WTC11 (cell line): ENCODE results near the gene TNFAIP2. TPM values are rescaled to one million over a fixed set of nuclear protein-coding genes. Genes with fewer than 3 reads are reported as not detected.
"Not testable (repeated sequence)": the region's sequence is repeated elsewhere in the genome, so short reads cannot be mapped to it uniquely, and the experiment has no call there.

Experiments used
- ATAC-seq: fragments of 200-7000 bp; cut with Tn5 transposase; 2 replicates; pipeline ENCODE4 v1.10.0; 2021; ENCODE audit warnings: mild to moderate bottlenecking, moderate library complexity
- CTCF ChIA-PET: fragments of 300-600 bp; sonication (Branson Sonifier 250); formaldehyde crosslinking; loops from one replicate; lab custom pipeline; 2021; ENCODE audit warnings: antibody characterized with exemption; lab: Charles Lee
- POLR2A ChIA-PET: fragments of 350-600 bp; sonication (Branson Sonifier 250); formaldehyde crosslinking; loops from one replicate; lab custom pipeline; 2021; ENCODE audit warnings: antibody characterized with exemption; lab: Charles Lee
- DNase-seq: peaks from one replicate; pipeline ENCODE4 v3.0.0; 2021; ENCODE audit warnings: low spot score
- H3K27ac Mint-ChIP-seq: 2 replicates; pipeline ENCODE4 v1.8.0; 2021; ENCODE audit warnings: mixed read lengths
- H3K27me3 Mint-ChIP-seq: 2 replicates; pipeline ENCODE4 v1.8.0; 2021; ENCODE audit warnings: low read depth, mild to moderate bottlenecking, moderate library complexity, mixed read lengths
- H3K36me3 Mint-ChIP-seq: 2 replicates; pipeline ENCODE4 v1.8.0; 2021; ENCODE audit warnings: mixed read lengths
- H3K4me1 Mint-ChIP-seq: 2 replicates; pipeline ENCODE4 v1.8.0; 2022; ENCODE audit warnings: mixed read lengths
- H3K4me3 Mint-ChIP-seq: 2 replicates; pipeline ENCODE4 v1.8.0; 2021; ENCODE audit warnings: mild to moderate bottlenecking, moderate library complexity, mixed read lengths
- H3K9me3 Mint-ChIP-seq: 2 replicates; pipeline ENCODE4 v1.8.0; 2021; ENCODE audit warnings: mixed read lengths
- ETV6 ChIP-seq: sonication (generic); formaldehyde crosslinking; IDR thresholded peaks from 2 replicates; pipeline ENCODE4 v1.8.1; 2022; ENCODE audit warnings: mild to moderate bottlenecking, missing genetic modification reagents
- FOXP1 ChIP-seq: sonication (generic); formaldehyde crosslinking; IDR thresholded peaks from 2 replicates; pipeline ENCODE4 v1.8.0; 2022; ENCODE audit warnings: missing genetic modification reagents, mild to moderate bottlenecking, moderate library complexity, borderline replicate concordance
- GABPB1 ChIP-seq: sonication (generic); formaldehyde crosslinking; IDR thresholded peaks from 2 replicates; pipeline ENCODE4 v1.8.1; 2023; ENCODE audit warnings: mild to moderate bottlenecking, missing genetic modification reagents
- GRHL2 ChIP-seq: fragments of 250-450 bp; sonication (Bioruptor Pico); IDR thresholded peaks from 2 replicates; pipeline ENCODE4 v1.8.0; 2022; ENCODE audit warnings: mild to moderate bottlenecking, moderate library complexity; ENCODE audit not compliant: insufficient replicate concordance, severe bottlenecking
- KAT7 ChIP-seq: sonication (generic); formaldehyde crosslinking; IDR thresholded peaks from 2 replicates; pipeline ENCODE4 v1.8.1; 2023; ENCODE audit warnings: missing genetic modification reagents, mild to moderate bottlenecking, borderline replicate concordance
- MXD4 ChIP-seq: fragments of 250-450 bp; sonication (Bioruptor Pico); IDR thresholded peaks from 2 replicates; pipeline ENCODE4 v1.8.0; 2021; ENCODE audit warnings: mild to moderate bottlenecking, moderate library complexity, borderline replicate concordance
- ZNF121 ChIP-seq: sonication (generic); formaldehyde crosslinking; IDR thresholded peaks from 2 replicates; pipeline ENCODE4 v1.8.0; 2023; ENCODE audit warnings: missing genetic modification reagents
- ZNF416 ChIP-seq: fragments of 250-450 bp; sonication (Bioruptor Pico); IDR thresholded peaks from 2 replicates; pipeline ENCODE4 v1.9.0; 2021; ENCODE audit warnings: mild to moderate bottlenecking, inconsistent platforms
- total RNA-seq: library from RNA; stranded (reverse); gene quantifications from 3 replicates; pipeline ENCODE4 v1.2.3, GENCODE V29; 2021
- TF ChIP-seq, protein P1 (sequence below): sonication (generic); formaldehyde crosslinking; IDR thresholded peaks from 2 replicates; pipeline ENCODE4 v1.8.1; 2022; ENCODE audit warnings: mild to moderate bottlenecking, missing genetic modification reagents, moderate library complexity, borderline replicate concordance
- TF ChIP-seq, protein P2 (sequence below): fragments of 250-450 bp; sonication (Bioruptor Pico); conservative IDR thresholded peaks from 2 replicates; pipeline ENCODE4 v1.9.0; 2021; ENCODE audit warnings: mild to moderate bottlenecking
- TF ChIP-seq, protein P3 (sequence below): sonication (generic); formaldehyde crosslinking; IDR thresholded peaks from 2 replicates; pipeline ENCODE4 v1.8.1; 2023; ENCODE audit warnings: mild to moderate bottlenecking, missing genetic modification reagents, moderate library complexity
- TF ChIP-seq, protein P4 (sequence below): sonication (generic); formaldehyde crosslinking; IDR thresholded peaks from 2 replicates; pipeline ENCODE4 v1.8.0; 2022; ENCODE audit warnings: mild to moderate bottlenecking, missing genetic modification reagents
- TF ChIP-seq, protein P5 (sequence below): sonication (generic); formaldehyde crosslinking; IDR thresholded peaks from 2 replicates; pipeline ENCODE4 v1.8.0; 2023; ENCODE audit warnings: missing genetic modification reagents
- TF ChIP-seq, protein P6 (sequence below): sonication (generic); formaldehyde crosslinking; IDR thresholded peaks from 2 replicates; pipeline ENCODE4 v1.8.1; 2023; ENCODE audit warnings: mild to moderate bottlenecking, missing genetic modification reagents
- TF ChIP-seq, protein P7 (sequence below): sonication (generic); formaldehyde crosslinking; IDR thresholded peaks from 2 replicates; pipeline ENCODE4 v1.8.0; 2022; ENCODE audit warnings: mild to moderate bottlenecking, missing genetic modification reagents
- TF ChIP-seq, protein P8 (sequence below): fragments of 250-450 bp; sonication (Bioruptor Pico); IDR thresholded peaks from 2 replicates; pipeline ENCODE4 v1.9.0; 2021; ENCODE audit warnings: mild to moderate bottlenecking

TNFAIP2 gene
- total RNA-seq, 1 experiment from 2014 or later, result 24.1 TPM

DNA sequence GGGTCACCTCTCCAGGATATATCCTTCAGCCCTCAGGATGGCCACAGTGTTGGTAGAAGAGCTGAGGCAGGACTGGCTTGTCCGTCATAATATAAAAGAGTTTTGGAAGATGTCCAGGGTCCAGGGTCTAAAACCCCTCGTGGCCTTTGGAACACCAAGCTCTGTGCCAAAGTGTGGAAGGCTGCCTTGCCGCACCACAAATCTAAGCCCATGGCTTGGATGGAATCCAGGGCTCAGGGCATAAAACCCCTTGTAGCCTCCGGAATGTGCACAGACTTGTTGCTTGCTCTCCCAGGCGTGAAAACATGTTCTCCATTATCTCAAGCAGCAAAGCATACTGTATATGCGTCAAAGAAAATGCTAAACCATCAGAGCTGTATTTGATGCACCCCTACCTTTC lies 46.7 kb downstream of the TNFAIP2 start:
- ChIA-PET CTCF (no interaction called here), POLR2A (no interaction called here)
- H3K4me3 Mint-ChIP-seq, result no peak overlapping the region
- H3K4me1 Mint-ChIP-seq, result no peaks in the 10 kb centered on the region
- ATAC-seq (no peak), DNase-seq (no peak)
- H3K9me3 Mint-ChIP-seq, result peaks cover 65% of the 10 kb centered on the region
- H3K27ac Mint-ChIP-seq, result no peak overlapping the region
- TF ChIP-seq, protein P1, sequence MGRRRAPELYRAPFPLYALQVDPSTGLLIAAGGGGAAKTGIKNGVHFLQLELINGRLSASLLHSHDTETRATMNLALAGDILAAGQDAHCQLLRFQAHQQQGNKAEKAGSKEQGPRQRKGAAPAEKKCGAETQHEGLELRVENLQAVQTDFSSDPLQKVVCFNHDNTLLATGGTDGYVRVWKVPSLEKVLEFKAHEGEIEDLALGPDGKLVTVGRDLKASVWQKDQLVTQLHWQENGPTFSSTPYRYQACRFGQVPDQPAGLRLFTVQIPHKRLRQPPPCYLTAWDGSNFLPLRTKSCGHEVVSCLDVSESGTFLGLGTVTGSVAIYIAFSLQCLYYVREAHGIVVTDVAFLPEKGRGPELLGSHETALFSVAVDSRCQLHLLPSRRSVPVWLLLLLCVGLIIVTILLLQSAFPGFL (CRISPR knock-in tag), result no peak
- TF ChIP-seq, protein P2, sequence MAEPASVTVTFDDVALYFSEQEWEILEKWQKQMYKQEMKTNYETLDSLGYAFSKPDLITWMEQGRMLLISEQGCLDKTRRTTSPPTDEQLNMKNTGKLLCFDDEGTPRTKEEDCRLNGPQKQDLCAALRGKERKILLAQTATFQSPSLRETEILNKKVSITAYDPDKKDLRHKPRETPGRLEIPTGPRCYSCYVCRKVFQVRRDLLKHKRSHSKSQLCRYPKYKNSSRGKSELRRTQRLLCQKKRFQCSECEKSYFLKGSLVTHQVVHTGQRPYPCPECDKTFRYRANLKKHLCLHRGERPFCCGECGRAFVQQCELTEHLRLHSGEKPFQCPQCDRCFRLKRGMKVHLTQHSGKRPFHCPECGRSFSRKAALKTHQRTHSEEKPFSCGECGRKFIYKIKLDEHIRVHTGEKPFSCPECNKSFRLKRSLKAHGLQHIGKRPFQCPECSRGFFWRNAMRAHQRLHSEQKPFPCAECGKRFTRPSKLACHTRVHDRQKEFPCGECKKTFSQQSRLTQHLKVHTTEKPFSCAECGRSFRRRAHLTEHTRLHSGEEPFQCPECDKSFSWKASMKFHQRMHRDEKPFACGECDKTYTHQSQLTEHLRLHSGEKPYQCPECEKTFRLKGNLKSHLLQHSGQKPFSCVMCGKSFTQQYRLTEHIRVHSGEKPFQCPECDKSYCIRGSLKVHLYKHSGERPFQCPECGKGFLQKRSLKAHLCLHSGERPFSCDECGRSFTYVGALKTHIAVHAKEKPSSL (CRISPR knock-in tag), result no peak
- TF ChIP-seq MXD4 (CRISPR knock-in tag) (no peak), GRHL2 (CRISPR knock-in tag) (no peak), ZNF121 (CRISPR knock-in tag) (no peak), ETV6 (no peak), KAT7 (no peak), ZNF416 (CRISPR knock-in tag) (no peak), GABPB1 (no peak), FOXP1 (CRISPR knock-in tag) (no peak)
- TF ChIP-seq, protein P3, sequence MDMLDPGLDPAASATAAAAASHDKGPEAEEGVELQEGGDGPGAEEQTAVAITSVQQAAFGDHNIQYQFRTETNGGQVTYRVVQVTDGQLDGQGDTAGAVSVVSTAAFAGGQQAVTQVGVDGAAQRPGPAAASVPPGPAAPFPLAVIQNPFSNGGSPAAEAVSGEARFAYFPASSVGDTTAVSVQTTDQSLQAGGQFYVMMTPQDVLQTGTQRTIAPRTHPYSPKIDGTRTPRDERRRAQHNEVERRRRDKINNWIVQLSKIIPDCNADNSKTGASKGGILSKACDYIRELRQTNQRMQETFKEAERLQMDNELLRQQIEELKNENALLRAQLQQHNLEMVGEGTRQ (CRISPR knock-in tag), result no peak
- TF ChIP-seq, protein P4, sequence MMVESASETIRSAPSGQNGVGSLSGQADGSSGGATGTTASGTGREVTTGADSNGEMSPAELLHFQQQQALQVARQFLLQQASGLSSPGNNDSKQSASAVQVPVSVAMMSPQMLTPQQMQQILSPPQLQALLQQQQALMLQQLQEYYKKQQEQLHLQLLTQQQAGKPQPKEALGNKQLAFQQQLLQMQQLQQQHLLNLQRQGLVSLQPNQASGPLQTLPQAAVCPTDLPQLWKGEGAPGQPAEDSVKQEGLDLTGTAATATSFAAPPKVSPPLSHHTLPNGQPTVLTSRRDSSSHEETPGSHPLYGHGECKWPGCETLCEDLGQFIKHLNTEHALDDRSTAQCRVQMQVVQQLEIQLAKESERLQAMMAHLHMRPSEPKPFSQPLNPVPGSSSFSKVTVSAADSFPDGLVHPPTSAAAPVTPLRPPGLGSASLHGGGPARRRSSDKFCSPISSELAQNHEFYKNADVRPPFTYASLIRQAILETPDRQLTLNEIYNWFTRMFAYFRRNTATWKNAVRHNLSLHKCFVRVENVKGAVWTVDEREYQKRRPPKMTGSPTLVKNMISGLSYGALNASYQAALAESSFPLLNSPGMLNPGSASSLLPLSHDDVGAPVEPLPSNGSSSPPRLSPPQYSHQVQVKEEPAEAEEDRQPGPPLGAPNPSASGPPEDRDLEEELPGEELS (CRISPR knock-in tag), result no peak
- TF ChIP-seq, protein P5, sequence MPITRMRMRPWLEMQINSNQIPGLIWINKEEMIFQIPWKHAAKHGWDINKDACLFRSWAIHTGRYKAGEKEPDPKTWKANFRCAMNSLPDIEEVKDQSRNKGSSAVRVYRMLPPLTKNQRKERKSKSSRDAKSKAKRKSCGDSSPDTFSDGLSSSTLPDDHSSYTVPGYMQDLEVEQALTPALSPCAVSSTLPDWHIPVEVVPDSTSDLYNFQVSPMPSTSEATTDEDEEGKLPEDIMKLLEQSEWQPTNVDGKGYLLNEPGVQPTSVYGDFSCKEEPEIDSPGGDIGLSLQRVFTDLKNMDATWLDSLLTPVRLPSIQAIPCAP (CRISPR knock-in tag), result no peak
- TF ChIP-seq, protein P6, sequence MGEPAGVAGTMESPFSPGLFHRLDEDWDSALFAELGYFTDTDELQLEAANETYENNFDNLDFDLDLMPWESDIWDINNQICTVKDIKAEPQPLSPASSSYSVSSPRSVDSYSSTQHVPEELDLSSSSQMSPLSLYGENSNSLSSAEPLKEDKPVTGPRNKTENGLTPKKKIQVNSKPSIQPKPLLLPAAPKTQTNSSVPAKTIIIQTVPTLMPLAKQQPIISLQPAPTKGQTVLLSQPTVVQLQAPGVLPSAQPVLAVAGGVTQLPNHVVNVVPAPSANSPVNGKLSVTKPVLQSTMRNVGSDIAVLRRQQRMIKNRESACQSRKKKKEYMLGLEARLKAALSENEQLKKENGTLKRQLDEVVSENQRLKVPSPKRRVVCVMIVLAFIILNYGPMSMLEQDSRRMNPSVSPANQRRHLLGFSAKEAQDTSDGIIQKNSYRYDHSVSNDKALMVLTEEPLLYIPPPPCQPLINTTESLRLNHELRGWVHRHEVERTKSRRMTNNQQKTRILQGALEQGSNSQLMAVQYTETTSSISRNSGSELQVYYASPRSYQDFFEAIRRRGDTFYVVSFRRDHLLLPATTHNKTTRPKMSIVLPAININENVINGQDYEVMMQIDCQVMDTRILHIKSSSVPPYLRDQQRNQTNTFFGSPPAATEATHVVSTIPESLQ (CRISPR knock-in tag), result no peak
- TF ChIP-seq, protein P7, sequence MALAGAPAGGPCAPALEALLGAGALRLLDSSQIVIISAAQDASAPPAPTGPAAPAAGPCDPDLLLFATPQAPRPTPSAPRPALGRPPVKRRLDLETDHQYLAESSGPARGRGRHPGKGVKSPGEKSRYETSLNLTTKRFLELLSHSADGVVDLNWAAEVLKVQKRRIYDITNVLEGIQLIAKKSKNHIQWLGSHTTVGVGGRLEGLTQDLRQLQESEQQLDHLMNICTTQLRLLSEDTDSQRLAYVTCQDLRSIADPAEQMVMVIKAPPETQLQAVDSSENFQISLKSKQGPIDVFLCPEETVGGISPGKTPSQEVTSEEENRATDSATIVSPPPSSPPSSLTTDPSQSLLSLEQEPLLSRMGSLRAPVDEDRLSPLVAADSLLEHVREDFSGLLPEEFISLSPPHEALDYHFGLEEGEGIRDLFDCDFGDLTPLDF (CRISPR knock-in tag), result no peak
- TF ChIP-seq, protein P8, sequence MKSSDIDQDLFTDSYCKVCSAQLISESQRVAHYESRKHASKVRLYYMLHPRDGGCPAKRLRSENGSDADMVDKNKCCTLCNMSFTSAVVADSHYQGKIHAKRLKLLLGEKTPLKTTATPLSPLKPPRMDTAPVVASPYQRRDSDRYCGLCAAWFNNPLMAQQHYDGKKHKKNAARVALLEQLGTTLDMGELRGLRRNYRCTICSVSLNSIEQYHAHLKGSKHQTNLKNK (CRISPR knock-in tag), result no peak
- H3K36me3 Mint-ChIP-seq, result peaks cover 44% of the 10 kb centered on the region
- peaks cover 23% of the 10 kb centered on the region for H3K27me3 Mint-ChIP-seq

DNA sequence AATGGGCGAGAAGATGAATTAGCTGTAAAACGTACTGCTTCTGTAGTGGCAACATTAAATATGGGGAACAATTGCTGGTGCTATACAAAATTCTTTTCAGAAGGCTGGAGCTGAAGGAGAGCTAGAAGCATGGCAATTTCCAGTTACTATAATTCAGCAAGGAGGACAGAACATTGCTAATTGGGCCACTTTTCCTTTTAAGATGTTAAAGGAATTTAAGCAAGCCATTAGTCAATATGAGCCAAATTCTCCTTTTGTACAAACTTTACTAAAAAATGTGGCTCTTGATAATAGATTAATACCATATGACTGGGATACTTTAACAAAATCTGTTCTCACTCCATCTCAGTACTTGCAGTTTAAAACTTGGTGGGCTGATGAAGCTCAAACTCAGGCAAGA lies 47.9 kb downstream of the TNFAIP2 start:
- DNase-seq, H3K4me1 Mint-ChIP-seq, CTCF ChIA-PET, H3K4me3 Mint-ChIP-seq, H3K27ac Mint-ChIP-seq, ATAC-seq, POLR2A ChIA-PET: not testable (repeated sequence)
- Mint-ChIP-seq H3K36me3 (peaks cover 51% of the 10 kb centered on the region), H3K9me3 (peaks cover 76% of the 10 kb centered on the region), H3K27me3 (peaks cover 30% of the 10 kb centered on the region)
